ENCODE measurements around the gene GATAD2B.

DNA sequence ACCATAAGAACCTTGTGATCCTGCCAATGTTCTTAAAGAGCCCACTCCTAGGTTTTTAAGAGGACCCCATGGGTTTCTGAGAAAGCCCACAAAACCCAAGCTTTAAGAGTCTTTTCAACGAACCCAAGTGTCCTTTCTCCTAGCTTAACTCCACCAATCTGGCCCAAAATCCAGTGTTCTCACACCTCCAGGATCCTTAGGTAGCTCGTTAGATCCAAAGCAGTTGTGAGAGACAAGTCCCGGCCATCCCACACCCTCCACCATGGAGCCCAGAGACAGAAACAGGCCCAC, 22.0 kb upstream of the GATAD2B start:
- no peak for TF ChIP-seq TCF4 (CRISPR knock-in tag; IDR thresholded peaks at IDR 0.05; ENCODE audit: borderline replicate concordance)
- no peak for TF ChIP-seq SNAI2 (CRISPR knock-in tag; IDR thresholded peaks at IDR 0.05)
- TF ChIP-seq RARB (CRISPR knock-in tag; IDR thresholded peaks at IDR 0.05), result no peak
- TF ChIP-seq GLIS3 (CRISPR knock-in tag; IDR thresholded peaks at IDR 0.05), result no peak
- TF ChIP-seq CREB5 (CRISPR knock-in tag; IDR thresholded peaks at IDR 0.05; ENCODE audit: low read depth), result no peak
- no peak for TF ChIP-seq CSDC2 (CRISPR knock-in tag; IDR thresholded peaks at IDR 0.05)
- TF ChIP-seq, protein P1, sequence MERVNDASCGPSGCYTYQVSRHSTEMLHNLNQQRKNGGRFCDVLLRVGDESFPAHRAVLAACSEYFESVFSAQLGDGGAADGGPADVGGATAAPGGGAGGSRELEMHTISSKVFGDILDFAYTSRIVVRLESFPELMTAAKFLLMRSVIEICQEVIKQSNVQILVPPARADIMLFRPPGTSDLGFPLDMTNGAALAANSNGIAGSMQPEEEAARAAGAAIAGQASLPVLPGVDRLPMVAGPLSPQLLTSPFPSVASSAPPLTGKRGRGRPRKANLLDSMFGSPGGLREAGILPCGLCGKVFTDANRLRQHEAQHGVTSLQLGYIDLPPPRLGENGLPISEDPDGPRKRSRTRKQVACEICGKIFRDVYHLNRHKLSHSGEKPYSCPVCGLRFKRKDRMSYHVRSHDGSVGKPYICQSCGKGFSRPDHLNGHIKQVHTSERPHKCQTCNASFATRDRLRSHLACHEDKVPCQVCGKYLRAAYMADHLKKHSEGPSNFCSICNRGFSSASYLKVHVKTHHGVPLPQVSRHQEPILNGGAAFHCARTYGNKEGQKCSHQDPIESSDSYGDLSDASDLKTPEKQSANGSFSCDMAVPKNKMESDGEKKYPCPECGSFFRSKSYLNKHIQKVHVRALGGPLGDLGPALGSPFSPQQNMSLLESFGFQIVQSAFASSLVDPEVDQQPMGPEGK (CRISPR knock-in tag; IDR thresholded peaks at IDR 0.05; ENCODE audit: borderline replicate concordance), result no peak
